GF-D8 (cell line): Measurements from ENCODE around the gene TTC28.

Experiments used
- DNase-seq: peaks from one replicate; lab custom pipeline; 2025; lab: John Stamatoyannopoulos, UW

Gene TTC28

DNA sequence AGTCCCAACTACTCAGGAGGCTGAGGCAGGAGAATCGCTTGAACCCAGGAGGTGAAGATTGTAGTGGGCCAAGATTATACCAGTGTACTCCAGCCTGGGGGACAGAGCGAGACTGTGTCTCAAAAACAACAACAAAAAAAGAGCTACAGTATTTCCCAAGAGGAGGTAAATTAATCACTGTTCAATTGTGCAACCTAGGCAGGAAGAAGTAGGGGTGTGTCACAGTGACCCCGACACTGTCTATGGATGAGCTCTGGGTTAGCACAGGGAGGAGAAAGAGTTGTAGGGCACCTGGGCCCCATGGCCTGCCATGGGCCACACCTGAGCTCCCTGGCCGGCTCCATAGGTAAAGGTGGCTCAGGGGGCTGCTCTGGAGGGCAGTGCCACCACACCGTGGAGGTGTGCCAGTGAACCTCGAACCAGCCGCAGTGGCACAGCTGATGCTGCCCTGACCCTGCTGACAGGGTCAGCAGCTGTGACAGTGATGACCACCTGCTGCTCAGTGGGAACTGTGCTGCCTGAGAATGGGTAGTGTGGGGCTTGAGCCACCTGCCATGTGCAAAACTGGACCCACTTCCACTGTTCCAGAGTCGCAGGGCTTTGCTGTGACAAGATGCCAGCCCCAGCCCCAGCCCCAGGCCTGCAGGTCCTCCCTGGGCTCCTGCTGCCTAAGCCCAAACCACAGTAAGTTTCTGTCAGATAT is 676.6 kb downstream of the TTC28 start:
- DNase-seq, result no peak

GRCh38 chr22:28002181-28002700 is 677.4 kb downstream of the TTC28 start:
- DNase-seq, result no peak

DNA sequence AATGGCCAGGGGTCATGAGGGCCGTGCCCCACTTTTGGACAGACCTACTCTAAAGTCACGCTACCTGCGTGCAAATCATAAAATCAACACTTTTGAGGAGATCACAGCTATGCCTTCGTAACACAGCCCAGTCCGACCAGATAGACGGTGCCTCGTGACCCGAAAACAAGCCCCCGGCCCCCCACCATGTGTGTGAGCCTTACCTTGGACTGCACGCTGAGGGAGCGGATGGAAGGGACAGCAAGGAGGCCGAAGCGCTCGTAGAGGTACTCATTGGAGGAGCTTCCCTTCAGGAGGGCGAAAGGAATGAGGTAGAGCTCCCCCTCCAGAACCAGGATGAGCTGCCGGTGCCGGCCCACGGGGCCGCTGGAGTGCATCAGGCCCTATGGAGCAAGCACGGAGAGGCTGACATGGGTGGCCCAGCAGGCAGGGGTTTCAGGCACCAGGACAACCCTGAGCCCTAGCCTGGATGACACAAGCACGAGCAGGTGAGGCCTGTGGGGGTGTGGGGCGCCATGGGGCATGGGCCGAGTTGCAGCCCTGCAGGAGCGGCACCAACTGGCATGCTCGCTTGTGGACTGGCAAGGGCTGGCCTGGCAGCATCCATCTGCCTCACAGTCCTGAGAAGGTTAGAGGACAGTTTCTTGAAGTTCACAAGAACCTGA is 678.3 kb downstream of the TTC28 start:
- no peak for DNase-seq

DNA sequence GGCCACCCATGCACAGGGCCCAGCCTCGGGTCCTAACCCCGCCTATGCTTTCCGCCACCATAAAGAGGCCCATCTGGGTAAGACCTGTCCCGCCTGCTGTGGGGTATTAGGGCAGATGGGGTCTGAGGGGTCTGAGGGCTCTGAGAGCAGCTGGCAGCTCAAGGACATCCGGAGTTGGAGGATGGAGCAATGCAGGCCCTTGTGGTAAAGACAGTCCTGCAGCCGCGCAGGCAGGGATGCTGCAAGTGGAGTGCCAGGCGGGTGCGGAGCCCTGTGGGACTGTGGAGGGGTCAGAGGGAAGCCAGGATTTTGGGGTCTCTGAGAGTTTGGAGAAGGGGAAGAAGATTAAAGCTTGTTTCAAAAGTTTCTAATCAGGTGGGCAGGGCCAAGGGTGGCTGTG is 679.3 kb downstream of the TTC28 start:
- no peak for DNase-seq

GRCh38 chr22:27999876-28000275 is 679.8 kb downstream of the TTC28 start:
- no peak for DNase-seq

- DNase-seq, result no peak
Observed at GRCh38 chr22:27998511-27999410, 680.9 kb downstream of the TTC28 start.

- DNase-seq, result no peak
Observed at GRCh38 chr22:27997538-27997937, 682.1 kb downstream of the TTC28 start.

DNA sequence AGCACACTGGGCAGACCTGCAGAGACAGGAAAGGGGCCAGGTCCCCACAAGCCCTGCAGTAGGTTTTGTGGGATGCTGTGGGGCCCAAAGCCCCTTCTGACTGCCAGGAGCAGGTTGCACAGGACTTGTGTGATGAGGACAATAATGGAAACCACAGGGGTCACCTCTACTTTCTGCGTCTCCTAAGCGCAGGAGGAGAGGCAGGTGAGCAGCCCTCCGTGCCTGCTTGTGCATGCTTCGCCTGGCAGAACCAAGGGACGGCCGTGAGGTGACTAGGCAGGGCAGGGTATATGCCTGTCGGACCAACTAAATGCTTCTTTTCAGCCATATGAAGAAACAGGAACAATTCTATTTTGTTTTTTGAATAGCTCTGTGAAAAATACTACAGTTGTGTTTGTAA is 682.7 kb downstream of the TTC28 start:
- DNase-seq, result no peak

GRCh38 chr22:27996529-27996925 is 683.1 kb downstream of the TTC28 start:
- no peak for DNase-seq

GRCh38 chr22:27995801-27996528 is 683.7 kb downstream of the TTC28 start:
- DNase-seq, result no peak

- DNase-seq, result no peak
Observed at GRCh38 chr22:27994481-27995331, 684.9 kb downstream of the TTC28 start.

- DNase-seq, result no peak
Observed at GRCh38 chr22:27993774-27994350, 685.8 kb downstream of the TTC28 start.

DNA sequence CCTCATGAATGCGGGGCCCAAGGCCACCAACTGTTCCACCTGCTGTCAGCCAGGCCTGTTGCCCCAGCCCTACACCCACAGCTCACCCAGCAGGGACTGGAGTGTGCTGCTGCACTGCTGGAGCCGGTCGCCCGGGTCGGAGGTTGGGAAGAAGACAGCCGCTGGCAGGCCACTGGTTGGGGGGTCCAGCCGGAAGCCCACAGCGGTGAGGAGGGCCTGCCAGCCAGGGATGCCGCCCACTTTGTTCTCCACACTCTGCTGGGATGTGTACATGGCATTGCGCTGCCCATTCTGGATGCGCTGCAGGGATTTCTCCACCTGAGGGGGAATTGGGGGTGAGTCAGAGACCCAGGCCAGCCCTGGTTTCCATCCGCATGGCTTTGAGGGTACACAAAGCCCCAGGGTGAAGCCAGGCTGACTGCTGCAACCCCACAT is 686.4 kb downstream of the TTC28 start:
- no peak for DNase-seq

- DNase-seq, result no peak
Observed at GRCh38 chr22:27992294-27993165, 687.1 kb downstream of the TTC28 start.

- no peak for DNase-seq
Observed at GRCh38 chr22:27991586-27992293, 687.9 kb downstream of the TTC28 start.

- DNase-seq, result no peak
Observed at GRCh38 chr22:27990879-27991278, 688.8 kb downstream of the TTC28 start.

GRCh38 chr22:27990451-27990840 is 689.2 kb downstream of the TTC28 start:
- no peak for DNase-seq

- no peak for DNase-seq
Observed at GRCh38 chr22:27989758-27990450, 689.7 kb downstream of the TTC28 start.
